ENCODE data around the gene ATP5PD.

DNA sequence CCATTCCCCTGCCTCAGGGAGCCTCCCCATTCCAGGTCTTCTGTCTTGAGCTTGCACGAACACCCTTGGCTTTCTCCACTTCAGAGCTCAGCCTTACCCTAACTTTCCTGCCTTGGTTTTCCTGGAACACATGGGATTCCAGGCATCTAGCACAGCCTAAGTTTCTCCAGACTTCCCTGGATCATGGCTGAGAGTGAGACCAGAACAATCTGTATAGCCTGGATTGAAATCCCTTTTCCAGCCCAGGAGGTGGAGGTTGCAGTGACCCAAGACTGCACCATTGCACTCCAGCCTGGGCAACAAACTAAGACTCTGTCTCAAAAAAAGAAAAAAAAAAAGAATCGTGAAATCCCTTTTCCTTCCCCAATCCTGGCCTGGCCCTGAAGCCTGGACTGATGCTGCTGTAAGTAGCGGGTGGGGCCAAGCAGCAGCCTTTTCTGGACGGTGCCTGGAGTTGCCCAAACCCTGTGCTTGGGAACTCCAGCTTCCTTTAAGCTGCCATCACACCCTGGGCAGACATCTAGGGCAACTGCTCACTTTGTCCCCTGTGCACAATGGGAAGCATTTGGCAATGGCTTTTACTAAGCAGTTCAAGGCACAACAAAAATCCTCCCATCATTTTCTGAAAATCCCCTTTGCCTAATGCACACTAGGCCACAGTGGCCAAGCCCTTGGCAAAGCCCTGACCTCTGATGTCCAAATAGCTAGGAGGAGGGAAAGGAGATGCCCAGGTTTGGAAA lies 29.0 kb upstream of the ATP5PD start:
- TF ChIP-seq, protein P1, sequence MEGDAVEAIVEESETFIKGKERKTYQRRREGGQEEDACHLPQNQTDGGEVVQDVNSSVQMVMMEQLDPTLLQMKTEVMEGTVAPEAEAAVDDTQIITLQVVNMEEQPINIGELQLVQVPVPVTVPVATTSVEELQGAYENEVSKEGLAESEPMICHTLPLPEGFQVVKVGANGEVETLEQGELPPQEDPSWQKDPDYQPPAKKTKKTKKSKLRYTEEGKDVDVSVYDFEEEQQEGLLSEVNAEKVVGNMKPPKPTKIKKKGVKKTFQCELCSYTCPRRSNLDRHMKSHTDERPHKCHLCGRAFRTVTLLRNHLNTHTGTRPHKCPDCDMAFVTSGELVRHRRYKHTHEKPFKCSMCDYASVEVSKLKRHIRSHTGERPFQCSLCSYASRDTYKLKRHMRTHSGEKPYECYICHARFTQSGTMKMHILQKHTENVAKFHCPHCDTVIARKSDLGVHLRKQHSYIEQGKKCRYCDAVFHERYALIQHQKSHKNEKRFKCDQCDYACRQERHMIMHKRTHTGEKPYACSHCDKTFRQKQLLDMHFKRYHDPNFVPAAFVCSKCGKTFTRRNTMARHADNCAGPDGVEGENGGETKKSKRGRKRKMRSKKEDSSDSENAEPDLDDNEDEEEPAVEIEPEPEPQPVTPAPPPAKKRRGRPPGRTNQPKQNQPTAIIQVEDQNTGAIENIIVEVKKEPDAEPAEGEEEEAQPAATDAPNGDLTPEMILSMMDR (IDR thresholded peaks at IDR 0.05; ENCODE audit: low read length), result no peak
- no peak for TF ChIP-seq EZH2 (IDR thresholded peaks at IDR 0.05; ENCODE audit: borderline replicate concordance, low read length)

Data from OCI-LY1 (cell line).